ENCODE measurements around the gene ADORA2A. TPM values are rescaled to one million over a fixed set of nuclear protein-coding genes. Genes with fewer than 3 reads are reported as not detected.

The ADORA2A gene
- total RNA-seq, 1 donor = 3.9 TPM

- H3K4me3 ChIP-seq (ENCODE audit: low read depth, low read length) = no peak overlapping the region
- TF ChIP-seq CTCF (IDR thresholded peaks at IDR 0.05; ENCODE audit: insufficient read depth, low read depth, low read length) = no peak
- no peak for DNase-seq (ENCODE audit: low read depth)
These were observed 25.4 kb upstream of the ADORA2A start for GRCh38 chr22:24401931-24402367.

- no peak for TF ChIP-seq CTCF (IDR thresholded peaks at IDR 0.05; ENCODE audit: insufficient read depth, low read depth, low read length)
- no peak overlapping the region for H3K4me3 ChIP-seq (ENCODE audit: low read depth, low read length)
These were observed 24.8 kb upstream of the ADORA2A start for GRCh38 chr22:24402460-24403192.

GRCh38 chr22:24403346-24403745, 24.1 kb upstream of the ADORA2A start:
- H3K4me3 ChIP-seq (ENCODE audit: low read depth, low read length) = no peak overlapping the region
- TF ChIP-seq CTCF (IDR thresholded peaks at IDR 0.05; ENCODE audit: insufficient read depth, low read depth, low read length) = no peak
- DNase-seq (ENCODE audit: low read depth) = no peak

More at GRCh38 chr22:24402460-24403192, 24.8 kb upstream of the ADORA2A start:
- DNase-seq (ENCODE audit: low read depth) = peak; percentile 97

- no peak overlapping the region for H3K4me3 ChIP-seq (ENCODE audit: low read depth, low read length)
- TF ChIP-seq CTCF (IDR thresholded peaks at IDR 0.05; ENCODE audit: insufficient read depth, low read depth, low read length) = no peak
- DNase-seq (ENCODE audit: low read depth) = no peak
These were observed 22.7 kb upstream of the ADORA2A start for GRCh38 chr22:24404561-24405275.

DNA sequence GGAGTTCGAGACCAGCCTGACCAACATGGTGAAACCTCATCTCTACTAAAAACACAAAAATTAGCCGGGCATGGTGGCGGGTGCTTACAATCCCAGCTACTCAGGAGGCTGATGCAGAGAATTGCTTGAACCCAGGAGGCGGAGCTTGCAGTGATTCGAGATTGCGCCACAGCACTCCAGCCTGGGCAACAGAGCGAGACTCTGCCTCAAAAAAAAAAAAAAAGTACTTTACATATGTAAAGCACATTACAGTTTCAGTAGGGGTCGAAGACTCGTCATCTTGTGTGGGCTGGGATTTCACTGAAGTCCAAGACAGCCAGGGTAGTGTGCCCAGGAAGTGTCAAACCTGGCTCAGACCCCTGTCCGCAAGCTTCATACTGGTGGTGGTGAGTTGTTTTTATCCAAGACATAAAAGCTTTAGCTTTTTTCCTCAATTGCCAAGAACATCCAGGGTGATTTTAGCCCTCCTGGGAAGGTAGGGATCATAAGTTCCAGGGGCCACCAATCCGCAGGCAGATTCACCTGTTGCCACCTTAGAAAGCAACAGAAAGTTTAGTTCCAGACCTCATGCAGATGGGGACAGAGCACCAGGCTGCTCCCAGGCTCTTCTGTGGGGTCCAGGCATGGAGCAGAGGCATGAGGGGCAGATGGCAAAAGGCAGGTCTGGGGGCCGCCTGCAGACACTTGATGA, 21.6 kb upstream of the ADORA2A start:
- H3K4me3 ChIP-seq (ENCODE audit: low read depth, low read length) = no peak overlapping the region
- DNase-seq (ENCODE audit: low read depth) = no peak
- no peak for TF ChIP-seq CTCF (IDR thresholded peaks at IDR 0.05; ENCODE audit: insufficient read depth, low read depth, low read length)

DNA sequence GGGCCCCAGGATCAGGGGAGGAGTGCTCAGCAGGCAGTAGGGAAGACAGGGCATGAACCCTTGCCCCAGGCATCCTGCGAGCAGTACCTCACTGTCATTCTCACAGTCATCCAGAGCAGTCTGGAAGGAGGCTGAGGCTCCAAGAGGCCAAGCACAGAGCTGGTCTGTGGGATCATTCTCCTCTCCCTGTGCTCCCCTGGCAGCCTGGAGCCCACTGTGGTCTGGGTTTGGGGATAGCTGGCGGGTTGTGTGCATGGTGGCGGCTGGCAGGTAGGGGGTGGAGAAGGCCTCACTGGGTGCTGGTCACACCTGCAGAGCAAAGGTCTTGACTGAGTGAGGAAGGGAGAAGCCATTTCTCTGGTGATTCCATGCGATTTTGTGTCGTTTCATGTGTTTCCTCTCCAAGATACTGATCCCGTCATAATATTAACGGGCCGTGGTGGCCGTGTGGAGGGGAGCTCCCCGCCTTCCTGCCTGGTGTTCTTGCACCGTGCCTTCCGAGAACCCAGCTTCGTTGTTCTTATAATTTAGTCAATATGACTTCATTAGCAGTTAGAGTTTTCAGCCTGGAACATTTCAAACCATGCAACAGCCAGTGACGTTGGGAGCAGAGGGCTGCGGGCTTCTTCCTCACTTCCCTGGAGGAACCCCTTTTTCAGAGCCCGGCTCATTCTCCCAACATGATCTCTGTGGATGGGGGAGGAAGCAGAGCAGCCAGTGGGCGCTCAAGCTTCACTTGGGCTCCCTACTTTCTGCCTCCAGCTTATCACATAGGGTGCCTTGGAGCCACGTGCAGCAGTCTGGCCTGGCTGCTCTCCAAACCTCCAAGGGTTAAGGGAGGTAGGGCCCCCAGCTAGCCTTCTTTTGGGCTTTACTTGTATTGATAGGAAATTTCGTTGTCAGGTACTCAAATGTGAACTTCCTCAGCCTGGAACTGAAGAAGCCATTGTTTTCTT, 20.8 kb upstream of the ADORA2A start:
- no peak overlapping the region for H3K4me3 ChIP-seq (ENCODE audit: low read depth, low read length)
- TF ChIP-seq CTCF (IDR thresholded peaks at IDR 0.05; ENCODE audit: insufficient read depth, low read depth, low read length) = no peak
- no peak for DNase-seq (ENCODE audit: low read depth)

All from fibroblast of villous mesenchyme (primary cell).